Kidney glomerular epithelial cell (primary cell): Measurements from ENCODE around the gene SYNGAP1.
"Not testable (repeated sequence)": the region's sequence is repeated elsewhere in the genome, so short reads cannot be mapped to it uniquely, and the experiment has no call there.

ENCODE experiments used
- DNase-seq: peaks from one replicate; lab custom pipeline; 2025; lab: John Stamatoyannopoulos, UW

The SYNGAP1 gene

GRCh38 chr6:33477864-33478263 is 58.0 kb downstream of the SYNGAP1 start:
- no peak for DNase-seq

GRCh38 chr6:33481192-33481591 is 61.3 kb downstream of the SYNGAP1 start:
- DNase-seq: no peak

- DNase-seq: not testable (repeated sequence)
Measured at GRCh38 chr6:33482620-33483019, 62.8 kb downstream of the SYNGAP1 start.

- DNase-seq: no peak
Measured at GRCh38 chr6:33483678-33484077, 63.8 kb downstream of the SYNGAP1 start.

- not testable (repeated sequence) for DNase-seq
Measured at GRCh38 chr6:33484673-33485262, 64.9 kb downstream of the SYNGAP1 start.

GRCh38 chr6:33485680-33486079 is 65.8 kb downstream of the SYNGAP1 start:
- DNase-seq: not testable (repeated sequence)

- DNase-seq: no peak
Measured at GRCh38 chr6:33488339-33488738, 68.5 kb downstream of the SYNGAP1 start.

- no peak for DNase-seq
Measured at GRCh38 chr6:33490198-33490597, 70.3 kb downstream of the SYNGAP1 start.

- no peak for DNase-seq
Measured at GRCh38 chr6:33490621-33491020, 70.8 kb downstream of the SYNGAP1 start.

- DNase-seq: no peak
Measured at GRCh38 chr6:33492093-33492492, 72.2 kb downstream of the SYNGAP1 start.

GRCh38 chr6:33497157-33497556 is 77.3 kb downstream of the SYNGAP1 start:
- no peak for DNase-seq

- no peak for DNase-seq
Measured at GRCh38 chr6:33502486-33502885, 82.6 kb downstream of the SYNGAP1 start.

GRCh38 chr6:33504486-33504885 is 84.6 kb downstream of the SYNGAP1 start:
- no peak for DNase-seq
